GM23338 (cell line): ENCODE measurements around the gene GGPS1. TPM values are rescaled to one million over a fixed set of nuclear protein-coding genes. Genes with fewer than 3 reads are reported as not detected.
A peak's percentile ranks its signal among the peaks of the same experiment; 100 is the strongest.

ENCODE experiments used
- ATAC-seq: fragments of 200-7000 bp; cut with Tn5 transposase; 3 replicates; pipeline ENCODE4 v1.9.1; 2020
- DNase-seq: peaks from one replicate; pipeline ENCODE4 v3.0.0-alpha.2; 2015; ENCODE audit warnings: low spot score
- H2AFZ ChIP-seq: fragments of 200-600 bp; sonication (generic); 2 replicates; pipeline ENCODE4 v1.8.0; 2016; ENCODE audit warnings: antibody characterized with exemption, mild to moderate bottlenecking, moderate library complexity
- H3F3A ChIP-seq: fragments of 200-600 bp; sonication (generic); replicated peaks from 2 replicates; pipeline ENCODE4 v1.8.0; 2017; ENCODE audit warnings: antibody characterized with exemption, mixed run types, low read depth
- H3K27ac ChIP-seq: fragments of 200-600 bp; sonication (generic); 2 replicates; pipeline ENCODE4 v1.6.1; 2016; ENCODE audit warnings: low read depth
- H3K27me3 ChIP-seq: fragments of 200-600 bp; sonication (generic); 2 replicates; pipeline ENCODE4 v1.8.0; 2016; ENCODE audit warnings: mild to moderate bottlenecking, mixed run types, moderate library complexity; ENCODE audit not compliant: insufficient read depth
- H3K36me3 ChIP-seq: fragments of 200-600 bp; sonication (generic); 2 replicates; pipeline ENCODE4 v1.8.0; 2016; ENCODE audit warnings: mild to moderate bottlenecking; ENCODE audit not compliant: insufficient read depth
- H3K4me1 ChIP-seq: fragments of 200-600 bp; sonication (generic); 2 replicates; pipeline ENCODE4 v1.8.0; 2016; ENCODE audit warnings: mild to moderate bottlenecking, moderate library complexity; ENCODE audit not compliant: insufficient read depth
- H3K4me2 ChIP-seq: fragments of 200-600 bp; sonication (generic); 2 replicates; pipeline ENCODE4 v1.7.1; 2017; ENCODE audit warnings: mixed run types
- H3K4me3 ChIP-seq: fragments of 200-600 bp; sonication (generic); 2 replicates; pipeline ENCODE4 v1.6.1; 2016; ENCODE audit warnings: mixed run types
- H3K79me2 ChIP-seq: fragments of 200-600 bp; sonication (generic); replicated peaks from 2 replicates; pipeline ENCODE4 v1.8.0; 2017; ENCODE audit warnings: mild to moderate bottlenecking; ENCODE audit not compliant: insufficient read depth
- H3K9me2 ChIP-seq: fragments of 200-600 bp; sonication (generic); 2 replicates; pipeline ENCODE4 v1.8.0; 2017; ENCODE audit not compliant: insufficient read depth
- H4K20me1 ChIP-seq: fragments of 200-600 bp; sonication (generic); replicated peaks from 2 replicates; pipeline ENCODE4 v1.8.0; 2017; ENCODE audit warnings: mild to moderate bottlenecking; ENCODE audit not compliant: insufficient read depth
- H3K27ac Mint-ChIP-seq: 2 replicates; pipeline ENCODE4 v1.8.0; 2020; ENCODE audit warnings: inconsistent platforms, mild to moderate bottlenecking, moderate library complexity, mixed read lengths
- H3K27me3 Mint-ChIP-seq: 3 replicates; pipeline ENCODE4 v1.8.0; 2022; ENCODE audit warnings: low read depth, mild to moderate bottlenecking, moderate library complexity, mixed read lengths, inconsistent platforms; ENCODE audit not compliant: insufficient read depth, poor library complexity
- H3K36me3 Mint-ChIP-seq: 3 replicates; pipeline ENCODE4 v1.8.0; 2021; ENCODE audit warnings: low read depth, mild to moderate bottlenecking, inconsistent platforms, moderate library complexity, mixed read lengths
- H3K4me1 Mint-ChIP-seq: 3 replicates; pipeline ENCODE4 v1.8.0; 2020; ENCODE audit warnings: mild to moderate bottlenecking, inconsistent platforms, mixed read lengths
- H3K4me3 Mint-ChIP-seq: 3 replicates; pipeline ENCODE4 v1.8.0; 2021; ENCODE audit warnings: moderate library complexity, mild to moderate bottlenecking, inconsistent platforms, mixed read lengths
- H3K9me3 Mint-ChIP-seq: 3 replicates; pipeline ENCODE4 v1.8.0; 2020; ENCODE audit warnings: moderate library complexity, mild to moderate bottlenecking, inconsistent platforms, mixed read lengths
- CREB1 ChIP-seq: fragments of 250-450 bp; sonication (Bioruptor Pico); IDR thresholded peaks from 2 replicates; pipeline ENCODE4 v1.5.0; 2020; ENCODE audit warnings: low read depth, mild to moderate bottlenecking, moderate library complexity
- ETS1 ChIP-seq: IDR thresholded peaks from 2 replicates; pipeline ENCODE4 v1.6.1; 2016; ENCODE audit warnings: antibody characterized with exemption
- EZH2 ChIP-seq: fragments of 200-600 bp; sonication (generic); IDR thresholded peaks from one replicate; pipeline ENCODE4 v1.8.0; 2017; ENCODE audit warnings: antibody characterized with exemption, mild to moderate bottlenecking, low read depth; ENCODE audit not compliant: unreplicated experiment
- EZH2phosphoT487 ChIP-seq: fragments of 200-600 bp; sonication (generic); IDR thresholded peaks from one replicate; pipeline ENCODE4 v1.8.1; 2018; ENCODE audit warnings: antibody characterized with exemption; ENCODE audit not compliant: unreplicated experiment
- JUNB ChIP-seq: IDR thresholded peaks from one replicate; pipeline ENCODE4 v1.6.1; 2016; ENCODE audit warnings: antibody characterized with exemption; ENCODE audit not compliant: unreplicated experiment
- POLR2AphosphoS5 ChIP-seq: IDR thresholded peaks from 2 replicates; pipeline ENCODE4 v1.6.1; 2016; ENCODE audit warnings: antibody characterized with exemption, low read depth
- STAT1 ChIP-seq: IDR thresholded peaks from one replicate; pipeline ENCODE4 v1.6.1; 2016; ENCODE audit warnings: antibody characterized with exemption; ENCODE audit not compliant: unreplicated experiment
- ZNF114 ChIP-seq: fragments of 250-450 bp; sonication (Bioruptor Pico); IDR thresholded peaks from 2 replicates; pipeline ENCODE4 v1.5.0; 2020; ENCODE audit warnings: mild to moderate bottlenecking, moderate library complexity
- ZNF331 ChIP-seq: fragments of 250-450 bp; sonication (Bioruptor Pico); IDR thresholded peaks from 2 replicates; pipeline ENCODE4 v1.5.0; 2020; ENCODE audit warnings: low read depth, mild to moderate bottlenecking, moderate library complexity
- ZNF462 ChIP-seq: fragments of 250-450 bp; sonication (Bioruptor Pico); IDR thresholded peaks from 2 replicates; pipeline ENCODE4 v1.5.0; 2020; ENCODE audit warnings: mild to moderate bottlenecking, moderate library complexity
- long read RNA-seq: library from polyadenylated mRNA; unstranded; transcript quantifications from one replicate; pipeline ENCODE4 v2.0.0, GENCODE V29; 2020; ENCODE audit not compliant: unreplicated experiment
- polyA plus RNA-seq: library from polyadenylated mRNA; unstranded; fragments of >200 nt; fragmentation: Nextera tagmentation; extraction: Ambion mirVana; gene quantifications from 2 replicates; pipeline ENCODE4 v1.2.1, GENCODE V29; 2016
- total RNA-seq: library from RNA; depleted of rRNA; stranded (reverse); fragments of >200 nt; shearing (Covaris generic); gene quantifications from 2 replicates; pipeline ENCODE4 v1.2.3, GENCODE V29; 2014; rRNA removed
- TF ChIP-seq, protein P1 (sequence below), 2 experiments: fragments of 200-600 bp in 1 of 2; sonication (generic) in 1 of 2; conservative IDR thresholded peaks; 2 replicates each; pipeline versions ENCODE4 v1.5.1 to v1.6.1; 2016 to 2017; ENCODE audit warnings: antibody characterized with exemption in 2 of 2, low read depth in 2 of 2, mild to moderate bottlenecking in 2 of 2, moderate library complexity in 1 of 2
- TF ChIP-seq, protein P2 (sequence below): IDR thresholded peaks from one replicate; pipeline ENCODE4 v1.6.1; 2018; ENCODE audit warnings: antibody characterized with exemption; ENCODE audit not compliant: unreplicated experiment

GGPS1 gene
- 33.9 and 37.1 TPM in 2 replicates for total RNA-seq
- 48.0 and 56.8 TPM in 2 replicates for polyA plus RNA-seq
- long read RNA-seq, transcript GGPS1-201 (4 exons, 2,895 nt): major isoform, 38 of 43 reads
- long read RNA-seq, transcript GGPS1-203 (3 exons, 1,407 nt): minor isoform, 5 of 43 reads
- long read RNA-seq, partial matches to known transcripts: 0 of 43 reads
- long read RNA-seq, other reads (novel, unspliced or antisense): 0 of 43 reads

DNA sequence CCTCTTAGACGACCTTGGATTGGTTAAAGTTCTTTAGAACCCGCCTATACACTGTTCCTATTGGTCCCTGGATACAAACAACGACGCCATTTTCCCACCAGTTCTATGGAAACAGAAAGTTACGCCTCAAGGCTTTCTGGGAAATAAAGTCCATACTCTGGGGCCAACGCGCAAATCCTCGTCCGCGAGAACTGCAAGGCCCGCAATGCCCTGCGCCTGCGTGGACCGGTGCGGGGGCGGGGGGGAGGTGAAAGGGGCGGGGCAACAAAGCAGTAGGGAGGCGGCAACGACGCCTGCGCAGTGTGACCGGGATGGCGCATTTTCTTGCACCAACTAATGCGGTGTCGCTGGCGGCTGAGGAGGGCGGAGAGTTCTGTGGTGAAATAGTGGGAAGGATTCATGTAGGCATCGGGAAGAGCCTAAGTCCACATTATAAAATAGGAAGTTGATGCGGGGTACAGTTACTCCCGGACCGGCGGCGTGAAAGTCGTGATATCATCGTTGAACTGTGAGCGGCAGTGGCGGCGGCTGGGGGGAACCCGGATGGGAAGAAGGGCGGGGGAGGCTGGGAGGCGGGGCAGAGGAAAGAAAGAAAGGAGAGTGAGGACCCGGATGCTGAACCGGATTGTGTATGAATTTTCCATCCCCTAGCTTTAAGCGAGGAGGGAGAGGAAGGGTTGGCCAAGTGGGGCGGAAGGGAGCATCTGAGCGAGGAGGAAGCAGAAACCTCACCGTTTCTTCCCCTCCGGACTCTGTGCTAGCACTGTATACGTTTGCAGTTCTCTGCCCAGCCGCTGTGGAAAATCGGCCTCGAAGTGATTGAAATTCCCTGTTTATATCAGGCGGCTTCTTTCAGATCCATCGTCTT, at the start of gene GGPS1:
TSS of gene GGPS1 (plus strand) at position 300 of the 868 bp plus-strand sequence. CDS start 6,695 bp downstream, outside the sequence.
- H3K4me3 ChIP-seq: peak within 1 kb of the TSS; percentile 80
- Mint-ChIP-seq H3K27ac (peak within 1 kb of the TSS; percentile 90; the same call in 1 of the 2 replicates), H3K36me3 (peaks cover 17% of the 10 kb centered on the region), H3K4me1 (peaks cover 15% of the 10 kb centered on the region), H3K9me3 (no peaks in the 10 kb centered on the region; the same call in 2 of the 3 replicates), H3K27me3 (peaks cover 6% of the 10 kb centered on the region), H3K4me3 (no peak within 1 kb of the TSS)
- H3K4me1 ChIP-seq: peaks cover 19% of the 10 kb centered on the region
- H3K4me2 ChIP-seq: peak within 1 kb of the TSS; percentile 88
- peaks cover 6% of the 10 kb centered on the region; the same call in 1 of the 2 replicates for H3F3A ChIP-seq
- H2AFZ ChIP-seq: no peak within 1 kb of the TSS; the same call in 1 of the 2 replicates
- no peaks in the 10 kb centered on the region for H3K36me3 ChIP-seq
- H4K20me1 ChIP-seq: peaks cover 28% of the 10 kb centered on the region
- DNase-seq: peak; percentile 100
- peak within 1 kb of the TSS; percentile 95 for H3K27ac ChIP-seq
- no peaks in the 10 kb centered on the region for H3K27me3 ChIP-seq
- H3K79me2 ChIP-seq: peaks cover 88% of the 10 kb centered on the region
- ATAC-seq: peak; percentile 82
- no peaks in the 10 kb centered on the region for H3K9me2 ChIP-seq
- no peak for TF ChIP-seq ZNF114 (CRISPR knock-in tag)
- TF ChIP-seq, protein P1, sequence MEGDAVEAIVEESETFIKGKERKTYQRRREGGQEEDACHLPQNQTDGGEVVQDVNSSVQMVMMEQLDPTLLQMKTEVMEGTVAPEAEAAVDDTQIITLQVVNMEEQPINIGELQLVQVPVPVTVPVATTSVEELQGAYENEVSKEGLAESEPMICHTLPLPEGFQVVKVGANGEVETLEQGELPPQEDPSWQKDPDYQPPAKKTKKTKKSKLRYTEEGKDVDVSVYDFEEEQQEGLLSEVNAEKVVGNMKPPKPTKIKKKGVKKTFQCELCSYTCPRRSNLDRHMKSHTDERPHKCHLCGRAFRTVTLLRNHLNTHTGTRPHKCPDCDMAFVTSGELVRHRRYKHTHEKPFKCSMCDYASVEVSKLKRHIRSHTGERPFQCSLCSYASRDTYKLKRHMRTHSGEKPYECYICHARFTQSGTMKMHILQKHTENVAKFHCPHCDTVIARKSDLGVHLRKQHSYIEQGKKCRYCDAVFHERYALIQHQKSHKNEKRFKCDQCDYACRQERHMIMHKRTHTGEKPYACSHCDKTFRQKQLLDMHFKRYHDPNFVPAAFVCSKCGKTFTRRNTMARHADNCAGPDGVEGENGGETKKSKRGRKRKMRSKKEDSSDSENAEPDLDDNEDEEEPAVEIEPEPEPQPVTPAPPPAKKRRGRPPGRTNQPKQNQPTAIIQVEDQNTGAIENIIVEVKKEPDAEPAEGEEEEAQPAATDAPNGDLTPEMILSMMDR (conservative IDR thresholded peaks at IDR 0.05; ENCODE audit: low read depth in 2 of 2): no peak; a peak in 1 of 4 replicates
- no peak for TF ChIP-seq ZNF331
- TF ChIP-seq POLR2AphosphoS5: peak; percentile 83
- TF ChIP-seq EZH2phosphoT487: no peak
- TF ChIP-seq EZH2: no peak
- TF ChIP-seq, protein P2, sequence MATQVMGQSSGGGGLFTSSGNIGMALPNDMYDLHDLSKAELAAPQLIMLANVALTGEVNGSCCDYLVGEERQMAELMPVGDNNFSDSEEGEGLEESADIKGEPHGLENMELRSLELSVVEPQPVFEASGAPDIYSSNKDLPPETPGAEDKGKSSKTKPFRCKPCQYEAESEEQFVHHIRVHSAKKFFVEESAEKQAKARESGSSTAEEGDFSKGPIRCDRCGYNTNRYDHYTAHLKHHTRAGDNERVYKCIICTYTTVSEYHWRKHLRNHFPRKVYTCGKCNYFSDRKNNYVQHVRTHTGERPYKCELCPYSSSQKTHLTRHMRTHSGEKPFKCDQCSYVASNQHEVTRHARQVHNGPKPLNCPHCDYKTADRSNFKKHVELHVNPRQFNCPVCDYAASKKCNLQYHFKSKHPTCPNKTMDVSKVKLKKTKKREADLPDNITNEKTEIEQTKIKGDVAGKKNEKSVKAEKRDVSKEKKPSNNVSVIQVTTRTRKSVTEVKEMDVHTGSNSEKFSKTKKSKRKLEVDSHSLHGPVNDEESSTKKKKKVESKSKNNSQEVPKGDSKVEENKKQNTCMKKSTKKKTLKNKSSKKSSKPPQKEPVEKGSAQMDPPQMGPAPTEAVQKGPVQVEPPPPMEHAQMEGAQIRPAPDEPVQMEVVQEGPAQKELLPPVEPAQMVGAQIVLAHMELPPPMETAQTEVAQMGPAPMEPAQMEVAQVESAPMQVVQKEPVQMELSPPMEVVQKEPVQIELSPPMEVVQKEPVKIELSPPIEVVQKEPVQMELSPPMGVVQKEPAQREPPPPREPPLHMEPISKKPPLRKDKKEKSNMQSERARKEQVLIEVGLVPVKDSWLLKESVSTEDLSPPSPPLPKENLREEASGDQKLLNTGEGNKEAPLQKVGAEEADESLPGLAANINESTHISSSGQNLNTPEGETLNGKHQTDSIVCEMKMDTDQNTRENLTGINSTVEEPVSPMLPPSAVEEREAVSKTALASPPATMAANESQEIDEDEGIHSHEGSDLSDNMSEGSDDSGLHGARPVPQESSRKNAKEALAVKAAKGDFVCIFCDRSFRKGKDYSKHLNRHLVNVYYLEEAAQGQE: no peak
- TF ChIP-seq JUNB: no peak
- TF ChIP-seq ETS1: peak; percentile 60
- TF ChIP-seq STAT1: no peak
- TF ChIP-seq CREB1 (CRISPR knock-in tag): peak; percentile 76
- no peak for TF ChIP-seq ZNF462 (CRISPR knock-in tag)
